Measurements from ENCODE around the gene CDKAL1. TPM values are rescaled to one million over a fixed set of nuclear protein-coding genes. Genes with fewer than 3 reads are reported as not detected.

The CDKAL1 gene
- polyA plus RNA-seq, 2 of the 4 experiments (the other 2 are of a cell fraction): 4.7 to 8.3 TPM

- FAIRE-seq (no peak), DNase-seq (ENCODE audit: low read depth in 1 of 2, low spot score in 1 of 2) (no peak), ATAC-seq (no peak)
- 78% methylated on average over 14 of the region's 14 CpGs for WGBS (ENCODE audit: missing lambda C conversion rate)
- Histone ChIP-seq H3K27ac (no peak overlapping the region), H3K4me1 (no peaks in the 10 kb centered on the region), H3K4me2 (no peak overlapping the region), H3K4me3 (no peak overlapping the region), H3K9me3 (no peaks in the 10 kb centered on the region)
- ChIA-PET POLR2A (no interaction called here), CTCF (interaction anchor here (1.3 kb wide), 1 partner anchor 11 kb away, joined by 3 read pairs; no protein-coding TSS in a partner anchor)
- no peak for TF ChIP-seq RARB (CRISPR knock-in tag; IDR thresholded peaks at IDR 0.05)
- no peak for TF ChIP-seq PBX3 (IDR thresholded peaks at IDR 0.05)
- TF ChIP-seq TP53 (CRISPR knock-in tag; IDR thresholded peaks at IDR 0.05): no peak
- TF ChIP-seq CHD4 (IDR thresholded peaks at IDR 0.05; ENCODE audit: borderline replicate concordance): no peak
- no peak for TF ChIP-seq REST (IDR thresholded peaks at IDR 0.05)
- no peak for TF ChIP-seq BCL3 (IDR thresholded peaks at IDR 0.05)
- no peak for TF ChIP-seq RNF2 (IDR thresholded peaks at IDR 0.05; ENCODE audit: borderline replicate concordance, low read depth)
- TF ChIP-seq NFE2L2 (conservative IDR thresholded peaks at IDR 0.05; ENCODE audit: low read length): no peak
- no peak for TF ChIP-seq SMC3 (IDR thresholded peaks at IDR 0.05)
- no peak for TF ChIP-seq E2F6 (IDR thresholded peaks at IDR 0.05; ENCODE audit: borderline replicate concordance, low read depth)
- TF ChIP-seq CEBPB (IDR thresholded peaks at IDR 0.05): no peak
- TF ChIP-seq RFX5 (IDR thresholded peaks at IDR 0.05): no peak
- no peak for TF ChIP-seq BHLHE40 (IDR thresholded peaks at IDR 0.05; ENCODE audit: low read depth, low read length)
- no peak for TF ChIP-seq EHF (CRISPR knock-in tag; IDR thresholded peaks at IDR 0.05)
- no peak for TF ChIP-seq MAFK (IDR thresholded peaks at IDR 0.05; ENCODE audit: partially characterized antibody)
- no peak for TF ChIP-seq FOSB (CRISPR knock-in tag; IDR thresholded peaks at IDR 0.05)
- TF ChIP-seq KDM1A (IDR thresholded peaks at IDR 0.05; ENCODE audit: low read depth): no peak
- no peak for TF ChIP-seq FOSL2 (IDR thresholded peaks at IDR 0.05)
- no peak for TF ChIP-seq FOSL2 (CRISPR knock-in tag; IDR thresholded peaks at IDR 0.05)
- TF ChIP-seq ZSCAN20 (CRISPR knock-in tag; IDR thresholded peaks at IDR 0.05): no peak
Measured at GRCh38 chr6:21270636-21271201, 736.5 kb downstream of the CDKAL1 start.

GRCh38 chr6:21271428-21272155, 737.3 kb downstream of the CDKAL1 start:
- POLR2A ChIA-PET: no interaction called here
- H3K4me2 ChIP-seq: no peak overlapping the region
- CTCF ChIA-PET: interaction anchor here (1.3 kb wide), 1 partner anchor 10 kb away, joined by 3 read pairs; no protein-coding TSS in a partner anchor
- H3K4me3 ChIP-seq: no peak overlapping the region
- FAIRE-seq (no peak), DNase-seq (ENCODE audit: low read depth in 1 of 2, low spot score in 1 of 2) (no peak), ATAC-seq (no peak)
- no peaks in the 10 kb centered on the region for H3K4me1 ChIP-seq
- H3K27ac ChIP-seq: no peak overlapping the region
- WGBS (ENCODE audit: missing lambda C conversion rate): 66% methylated on average over 6 of the region's 7 CpGs
- no peaks in the 10 kb centered on the region for H3K9me3 ChIP-seq
- TF ChIP-seq FOXS1 (CRISPR knock-in tag; IDR thresholded peaks at IDR 0.05) (no peak), ZSCAN20 (CRISPR knock-in tag; IDR thresholded peaks at IDR 0.05) (no peak), CBX2 (IDR thresholded peaks at IDR 0.05; ENCODE audit: borderline replicate concordance, low read depth) (no peak), MAX (IDR thresholded peaks at IDR 0.05) (no peak), HOXA7 (CRISPR knock-in tag; IDR thresholded peaks at IDR 0.05) (no peak), ZC3H11A (IDR thresholded peaks at IDR 0.05) (no peak), MAFK (IDR thresholded peaks at IDR 0.05; ENCODE audit: partially characterized antibody) (no peak), HES2 (IDR thresholded peaks at IDR 0.05) (no peak), SREBF2 (IDR thresholded peaks at IDR 0.05) (no peak), CTCF (IDR thresholded peaks at IDR 0.05) (no peak), FOSB (CRISPR knock-in tag; IDR thresholded peaks at IDR 0.05) (no peak), RCOR1 (IDR thresholded peaks at IDR 0.05; ENCODE audit: low read depth, low read length) (no peak), NFE2L2 (conservative IDR thresholded peaks at IDR 0.05; ENCODE audit: low read length) (no peak), FOSL2 (IDR thresholded peaks at IDR 0.05) (no peak), FOSL2 (CRISPR knock-in tag; IDR thresholded peaks at IDR 0.05) (no peak)
